Measurements from ENCODE around the gene CITED2. TPM values are rescaled to one million over a fixed set of nuclear protein-coding genes. Genes with fewer than 3 reads are reported as not detected.

CITED2 gene
- total RNA-seq, 1 donor = 223 TPM

DNA sequence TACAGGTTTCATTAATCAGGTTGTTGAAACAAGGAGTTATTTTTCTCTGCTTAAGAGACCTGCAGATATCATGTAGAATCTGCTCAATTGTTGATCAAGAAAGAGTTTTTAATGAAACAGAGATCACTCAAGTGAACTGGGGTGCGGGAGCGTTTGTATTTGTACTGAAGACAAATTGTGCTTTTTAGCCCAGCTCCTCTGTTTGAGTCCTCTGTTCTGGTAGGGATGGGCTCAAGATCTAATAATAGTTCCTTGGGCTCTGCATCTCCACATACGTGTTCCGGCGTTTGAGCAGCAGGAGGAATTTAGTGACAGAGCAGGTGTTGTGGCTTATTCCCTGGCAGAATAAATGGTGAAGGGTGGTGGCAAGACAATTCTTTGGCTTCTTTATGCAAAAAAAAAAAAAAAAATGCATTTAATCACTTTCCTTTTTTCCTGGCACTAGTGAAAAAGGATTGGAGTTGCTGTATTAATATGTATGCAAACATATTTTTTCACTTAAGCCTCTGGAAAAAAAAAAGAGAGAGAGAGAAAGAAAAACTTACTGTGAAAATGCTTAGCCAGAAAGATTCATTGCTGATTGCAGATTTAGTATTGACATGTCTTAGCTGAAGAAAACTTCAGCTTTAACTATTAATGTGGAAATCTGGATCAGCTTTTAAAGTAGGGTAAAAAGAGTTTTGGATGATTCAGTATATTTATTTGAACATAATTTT lies 4.0 kb downstream of the CITED2 start:
- no peaks in the 10 kb centered on the region for H3K9me3 ChIP-seq (ENCODE audit: low read depth, low read length)
- peaks cover 29% of the 10 kb centered on the region for H3K36me3 ChIP-seq (ENCODE audit: insufficient read depth, low read length)
- no peak overlapping the region for H2AFZ ChIP-seq (ENCODE audit: low read length)
- peaks cover 20% of the 10 kb centered on the region for H3K4me1 ChIP-seq (ENCODE audit: insufficient read depth, low read length)
- peak overlapping the region; percentile 94 for H3K27ac ChIP-seq (ENCODE audit: low read depth, low read length)
- no peak for DNase-seq (ENCODE audit: insufficient read length, low spot score, missing footprints)
- H3K27me3 ChIP-seq (ENCODE audit: insufficient read depth, low read length) = no peaks in the 10 kb centered on the region
- TF ChIP-seq, protein P1, sequence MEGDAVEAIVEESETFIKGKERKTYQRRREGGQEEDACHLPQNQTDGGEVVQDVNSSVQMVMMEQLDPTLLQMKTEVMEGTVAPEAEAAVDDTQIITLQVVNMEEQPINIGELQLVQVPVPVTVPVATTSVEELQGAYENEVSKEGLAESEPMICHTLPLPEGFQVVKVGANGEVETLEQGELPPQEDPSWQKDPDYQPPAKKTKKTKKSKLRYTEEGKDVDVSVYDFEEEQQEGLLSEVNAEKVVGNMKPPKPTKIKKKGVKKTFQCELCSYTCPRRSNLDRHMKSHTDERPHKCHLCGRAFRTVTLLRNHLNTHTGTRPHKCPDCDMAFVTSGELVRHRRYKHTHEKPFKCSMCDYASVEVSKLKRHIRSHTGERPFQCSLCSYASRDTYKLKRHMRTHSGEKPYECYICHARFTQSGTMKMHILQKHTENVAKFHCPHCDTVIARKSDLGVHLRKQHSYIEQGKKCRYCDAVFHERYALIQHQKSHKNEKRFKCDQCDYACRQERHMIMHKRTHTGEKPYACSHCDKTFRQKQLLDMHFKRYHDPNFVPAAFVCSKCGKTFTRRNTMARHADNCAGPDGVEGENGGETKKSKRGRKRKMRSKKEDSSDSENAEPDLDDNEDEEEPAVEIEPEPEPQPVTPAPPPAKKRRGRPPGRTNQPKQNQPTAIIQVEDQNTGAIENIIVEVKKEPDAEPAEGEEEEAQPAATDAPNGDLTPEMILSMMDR (IDR thresholded peaks at IDR 0.05; ENCODE audit: extremely low read depth, low read depth, low read length) = no peak
- peaks cover 34% of the 10 kb centered on the region for H3K79me2 ChIP-seq (ENCODE audit: insufficient read depth, low read length)
- H3K4me3 ChIP-seq (ENCODE audit: insufficient read depth, low read length) = peak overlapping the region; percentile 94
- peaks cover 26% of the 10 kb centered on the region for H4K20me1 ChIP-seq (ENCODE audit: insufficient read depth, low read length)
- H3K4me2 ChIP-seq (ENCODE audit: insufficient read depth, low read length) = peak overlapping the region; percentile 85

DNA sequence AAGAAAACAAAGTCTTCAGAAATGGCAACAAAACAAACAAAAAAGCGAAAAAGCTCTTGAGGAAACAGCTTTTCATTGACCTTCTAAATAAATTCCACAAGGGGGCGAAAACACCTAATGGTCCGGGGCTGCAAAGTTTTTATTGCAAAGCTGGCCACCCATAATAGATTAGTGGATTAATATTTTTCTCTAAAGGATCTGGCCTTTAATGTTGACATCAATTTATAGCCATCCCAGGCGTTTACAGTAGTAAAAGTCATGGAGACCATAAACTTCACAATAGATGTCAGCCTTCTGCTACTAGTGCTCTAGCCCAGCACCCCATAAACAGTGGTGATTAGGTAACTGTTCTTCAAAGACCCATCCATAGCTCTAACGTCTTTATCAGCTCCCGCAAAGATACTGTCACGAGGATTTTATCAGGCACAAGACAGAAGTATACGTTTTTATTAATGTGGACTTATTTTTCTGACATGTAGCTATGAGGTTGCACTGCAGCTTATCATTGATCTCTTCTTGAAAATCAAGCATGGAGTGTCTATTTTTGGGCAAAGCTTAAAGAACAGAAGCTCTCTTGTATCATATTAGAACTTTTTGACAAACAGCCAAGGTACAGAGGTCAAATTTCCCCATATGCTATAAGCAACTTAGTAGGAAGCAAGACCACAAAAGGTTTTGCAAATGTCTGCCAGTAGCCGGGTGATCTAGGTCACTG lies 4.7 kb downstream of the CITED2 start:
- Histone ChIP-seq H3K27ac (ENCODE audit: low read depth, low read length) (peak overlapping the region; percentile 94), H3K4me1 (ENCODE audit: insufficient read depth, low read length) (peaks cover 20% of the 10 kb centered on the region), H3K9me3 (ENCODE audit: low read depth, low read length) (no peaks in the 10 kb centered on the region), H4K20me1 (ENCODE audit: insufficient read depth, low read length) (peaks cover 26% of the 10 kb centered on the region), H3K79me2 (ENCODE audit: insufficient read depth, low read length) (peaks cover 32% of the 10 kb centered on the region), H3K4me2 (ENCODE audit: insufficient read depth, low read length) (peak overlapping the region; percentile 85), H3K36me3 (ENCODE audit: insufficient read depth, low read length) (peaks cover 29% of the 10 kb centered on the region), H2AFZ (ENCODE audit: low read length) (no peak overlapping the region), H3K4me3 (ENCODE audit: insufficient read depth, low read length) (peak overlapping the region; percentile 94), H3K27me3 (ENCODE audit: insufficient read depth, low read length) (no peaks in the 10 kb centered on the region)
- no peak for DNase-seq (ENCODE audit: insufficient read length, low spot score, missing footprints)
- TF ChIP-seq, protein P1 (IDR thresholded peaks at IDR 0.05; ENCODE audit: extremely low read depth, low read depth, low read length) = peak; percentile 71

DNA sequence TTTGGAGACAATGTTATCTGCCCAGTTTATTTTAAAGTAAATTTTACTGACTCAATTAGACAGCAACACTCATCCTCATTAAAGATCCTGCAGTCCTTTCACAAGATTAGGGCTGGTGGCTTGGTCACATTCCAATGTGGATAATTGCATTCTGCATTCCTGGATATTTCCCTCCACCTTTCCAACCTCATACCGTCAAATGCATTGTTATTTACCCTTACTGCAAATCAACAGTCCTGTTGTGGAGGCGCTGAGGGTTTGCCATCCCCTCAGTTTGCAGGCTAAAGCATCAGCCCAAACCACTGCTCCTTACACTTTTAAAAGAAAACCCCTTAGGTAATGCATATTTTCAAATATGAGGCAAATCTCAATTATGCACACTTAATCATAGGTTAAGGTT lies 5.4 kb downstream of the CITED2 start:
- Histone ChIP-seq H3K4me2 (ENCODE audit: insufficient read depth, low read length) (no peak overlapping the region), H3K36me3 (ENCODE audit: insufficient read depth, low read length) (peaks cover 26% of the 10 kb centered on the region), H3K9me3 (ENCODE audit: low read depth, low read length) (no peaks in the 10 kb centered on the region), H3K4me3 (ENCODE audit: insufficient read depth, low read length) (no peak overlapping the region), H3K27me3 (ENCODE audit: insufficient read depth, low read length) (no peaks in the 10 kb centered on the region), H3K27ac (ENCODE audit: low read depth, low read length) (no peak overlapping the region), H3K79me2 (ENCODE audit: insufficient read depth, low read length) (peaks cover 28% of the 10 kb centered on the region), H4K20me1 (ENCODE audit: insufficient read depth, low read length) (peaks cover 23% of the 10 kb centered on the region), H3K4me1 (ENCODE audit: insufficient read depth, low read length) (peaks cover 20% of the 10 kb centered on the region), H2AFZ (ENCODE audit: low read length) (no peak overlapping the region)
- TF ChIP-seq, protein P1 (IDR thresholded peaks at IDR 0.05; ENCODE audit: extremely low read depth, low read depth, low read length) = no peak
- no peak for DNase-seq (ENCODE audit: insufficient read length, low spot score, missing footprints)

DNA sequence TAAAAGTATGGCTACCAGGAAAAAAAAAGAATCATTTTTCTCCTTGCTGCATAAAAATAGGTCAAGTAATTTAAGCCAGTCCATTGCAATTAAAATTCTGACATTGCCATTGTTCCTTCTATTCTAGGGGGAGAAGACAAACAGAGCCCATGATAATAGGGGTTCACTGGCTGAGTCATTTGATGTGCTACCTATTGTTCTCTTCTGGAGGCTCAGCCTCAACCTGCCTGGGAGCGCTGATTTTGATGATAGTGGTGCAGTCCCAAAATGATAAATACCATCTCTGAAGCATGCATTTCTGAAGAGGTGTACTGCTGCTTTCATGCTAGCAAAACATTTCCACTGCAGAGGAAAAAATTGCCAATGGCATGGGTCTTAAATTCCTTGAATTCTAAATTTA lies 5.8 kb downstream of the CITED2 start:
- Histone ChIP-seq H3K4me2 (ENCODE audit: insufficient read depth, low read length) (no peak overlapping the region), H3K27ac (ENCODE audit: low read depth, low read length) (no peak overlapping the region), H3K79me2 (ENCODE audit: insufficient read depth, low read length) (peaks cover 24% of the 10 kb centered on the region), H2AFZ (ENCODE audit: low read length) (no peak overlapping the region), H3K36me3 (ENCODE audit: insufficient read depth, low read length) (peaks cover 22% of the 10 kb centered on the region), H3K4me1 (ENCODE audit: insufficient read depth, low read length) (peaks cover 20% of the 10 kb centered on the region), H3K4me3 (ENCODE audit: insufficient read depth, low read length) (no peak overlapping the region), H4K20me1 (ENCODE audit: insufficient read depth, low read length) (peaks cover 19% of the 10 kb centered on the region), H3K9me3 (ENCODE audit: low read depth, low read length) (no peaks in the 10 kb centered on the region), H3K27me3 (ENCODE audit: insufficient read depth, low read length) (no peaks in the 10 kb centered on the region)
- TF ChIP-seq, protein P1 (IDR thresholded peaks at IDR 0.05; ENCODE audit: extremely low read depth, low read depth, low read length) = no peak
- DNase-seq (ENCODE audit: insufficient read length, low spot score, missing footprints) = no peak

All from osteoblast (primary cell).